ENCODE measurements around the gene GPR137B. TPM values are rescaled to one million over a fixed set of nuclear protein-coding genes. Genes with fewer than 3 reads are reported as not detected.

The GPR137B gene
- total RNA-seq, 2 experiments from 2014 or later, result 7.2 to 8.1 TPM

GRCh38 chr1:236147521-236148469 lies 5.5 kb downstream of the GPR137B start:
- ChIA-PET CTCF (interaction anchor here (0.9 to 1.0 kb wide), 2 partner anchors 8 to 43 kb away, joined by 3 read pairs; no protein-coding TSS in a partner anchor), POLR2A (interaction anchor here (0.6 to 2.8 kb wide), 4 partner anchors 8 to 136 kb away, joined by 3 to 7 read pairs (median 4); no protein-coding TSS in a partner anchor)
- DNase-seq, result no peak
- intact Hi-C loops (cut with micrococcal nuclease), result loop anchor here (10.0 kb wide), 1 partner anchor 137 kb away; the partner anchor contains the start of gene ERO1B
- Mint-ChIP-seq H3K27me3 (no peaks in the 10 kb centered on the region), H3K36me3 (ENCODE audit: low read depth) (peaks cover 14% of the 10 kb centered on the region), H3K27ac (no peak overlapping the region), H3K4me3 (no peak overlapping the region), H3K9me3 (no peaks in the 10 kb centered on the region), H3K4me1 (ENCODE audit: low read depth) (peaks cover 30% of the 10 kb centered on the region)
- no peak for ATAC-seq
- no peak for TF ChIP-seq CTCF (IDR thresholded peaks at IDR 0.05)

- H3K4me1 Mint-ChIP-seq (ENCODE audit: low read depth), result peaks cover 29% of the 10 kb centered on the region
- intact Hi-C loops (cut with micrococcal nuclease), result loop anchor here (10.0 kb wide), 1 partner anchor 136 kb away; the partner anchor contains the start of gene ERO1B
- DNase-seq, result no peak
- H3K36me3 Mint-ChIP-seq (ENCODE audit: low read depth), result peaks cover 13% of the 10 kb centered on the region
- H3K27me3 Mint-ChIP-seq, result no peaks in the 10 kb centered on the region
- no peak overlapping the region for H3K4me3 Mint-ChIP-seq
- H3K9me3 Mint-ChIP-seq, result no peaks in the 10 kb centered on the region
- CTCF ChIA-PET, result interaction anchor here (0.9 to 1.0 kb wide), 2 partner anchors 8 to 44 kb away, joined by 3 read pairs; no protein-coding TSS in a partner anchor
- TF ChIP-seq CTCF (IDR thresholded peaks at IDR 0.05), result no peak
- POLR2A ChIA-PET, result interaction anchor here (0.6 to 2.8 kb wide), 3 partner anchors 11 to 136 kb away, joined by 3 to 7 read pairs (median 4); no protein-coding TSS in a partner anchor
- H3K27ac Mint-ChIP-seq, result no peak overlapping the region
- no peak for ATAC-seq
These were observed 6.1 kb downstream of the GPR137B start for GRCh38 chr1:236148470-236148845.

GRCh38 chr1:236149003-236149595 lies 6.8 kb downstream of the GPR137B start:
- Mint-ChIP-seq H3K4me3 (no peak overlapping the region), H3K27me3 (no peaks in the 10 kb centered on the region), H3K4me1 (ENCODE audit: low read depth) (peaks cover 23% of the 10 kb centered on the region), H3K27ac (no peak overlapping the region), H3K9me3 (no peaks in the 10 kb centered on the region), H3K36me3 (ENCODE audit: low read depth) (peaks cover 12% of the 10 kb centered on the region)
- CTCF ChIA-PET, result no interaction called here
- DNase-seq (no peak), ATAC-seq (no peak)
- POLR2A ChIA-PET, result interaction anchor here (2.8 kb wide), 1 partner anchor 10 kb away, joined by 7 read pairs; no protein-coding TSS in a partner anchor
- intact Hi-C loops (cut with micrococcal nuclease), result loop anchor here (10.0 kb wide), 1 partner anchor 136 kb away; the partner anchor contains the start of gene ERO1B
- TF ChIP-seq CTCF (IDR thresholded peaks at IDR 0.05), result no peak

GRCh38 chr1:236149696-236150228 lies 7.4 kb downstream of the GPR137B start:
- Mint-ChIP-seq H3K27ac (no peak overlapping the region), H3K4me1 (ENCODE audit: low read depth) (peaks cover 16% of the 10 kb centered on the region), H3K27me3 (no peaks in the 10 kb centered on the region), H3K9me3 (no peaks in the 10 kb centered on the region), H3K4me3 (no peak overlapping the region), H3K36me3 (ENCODE audit: low read depth) (peaks cover 9% of the 10 kb centered on the region)
- ATAC-seq (no peak), DNase-seq (no peak)
- TF ChIP-seq CTCF (IDR thresholded peaks at IDR 0.05), result no peak
- ChIA-PET CTCF (no interaction called here), POLR2A (no interaction called here)
- intact Hi-C loops (cut with micrococcal nuclease), result loop anchor here (10.0 kb wide), 1 partner anchor 135 kb away; the partner anchor contains the start of gene ERO1B

Measured in activated CD8-positive, alpha-beta T cell treated with anti-CD3 and anti-CD28 coated beads for 36 hours (primary cell).